Testis (tissue), 3 donors: ENCODE data around the gene CHTF18. TPM values are rescaled to one million over a fixed set of nuclear protein-coding genes. Genes with fewer than 3 reads are reported as not detected.

Experiments used
- DNase-seq: peaks from one replicate; pipeline ENCODE4 v3.0.0-alpha.2; 2019
- H3K27ac ChIP-seq, 2 donors: fragments of 200-600 bp; sonication (generic); one replicate each; pipeline ENCODE4 v1.5.1; 2019
- H3K27me3 ChIP-seq: fragments of 200-600 bp; sonication (generic); one replicate; pipeline ENCODE4 v1.5.1; 2019
- H3K36me3 ChIP-seq: fragments of 200-600 bp; sonication (generic); one replicate; pipeline ENCODE4 v1.5.1; 2017; ENCODE audit warnings: low read depth; ENCODE audit errors: missing control alignments
- H3K4me1 ChIP-seq: fragments of 200-600 bp; sonication (generic); one replicate; pipeline ENCODE4 v1.5.1; 2019
- H3K4me3 ChIP-seq, 2 donors: fragments of 200-600 bp; sonication (generic); one replicate each; pipeline ENCODE4 v1.5.1; 2017 to 2019
- H3K9me3 ChIP-seq: fragments of 200-600 bp; sonication (generic); one replicate; pipeline ENCODE4 v1.5.1; 2017
- POLR2A ChIP-seq: fragments of 450-650 bp; IDR thresholded peaks from one replicate; pipeline ENCODE4 v1.6.1; 2017; ENCODE audit warnings: antibody characterized with exemption, mild to moderate bottlenecking, moderate library complexity
- WGBS, 2 donors: methylation state at CpG; one replicate each; pipeline ENCODE4 v1.1.5; 2018; 5-methylcytosine and 5-hydroxymethylcytosine counted together
- intact Hi-C: fragments of 100-400 bp; cut with DNase I; formaldehyde crosslinking; loops from one replicate; pipeline ENCODE4 v1.15.1; 2023; ENCODE audit warnings: low total_unique reads
- polyA plus RNA-seq: library from polyadenylated mRNA; stranded (reverse); fragments of 350-450 nt; fragmentation: Illumina TruSeq; extraction: RNeasy Lipid Tissue Mini Kit (QIAGEN cat#74804); gene quantifications from one replicate; pipeline ENCODE4 v1.2.3, GENCODE V29; 2014; ENCODE audit warnings: low read depth, low replicate concordance; ENCODE audit not compliant: insufficient read depth
- total RNA-seq, 2 donors: library from RNA; depleted of rRNA; stranded (reverse); fragments of >200 nt; gene quantifications; one replicate each; pipeline ENCODE4 v1.2.3, GENCODE V29; 2016
- TF ChIP-seq, protein P1 (sequence below), 3 experiments: fragments of 450-650 bp in 2 of 3; fragments of 200-600 bp in 1 of 3; sonication (generic) in 1 of 3; IDR thresholded peaks; one replicate each; pipeline ENCODE4 v1.5.1; 2016 to 2019; ENCODE audit warnings: antibody characterized with exemption in 3 of 3, mild to moderate bottlenecking in 2 of 3, moderate library complexity in 1 of 3

CHTF18 gene
- total and polyA plus RNA-seq, 3 donors from 2014 or later: 32.5 to 95.0 (median 90.6) TPM

GRCh38 chr16:794091-794822, 5.8 kb downstream of the CHTF18 start:
- H3K36me3 ChIP-seq: no peaks in the 10 kb centered on the region

DNA sequence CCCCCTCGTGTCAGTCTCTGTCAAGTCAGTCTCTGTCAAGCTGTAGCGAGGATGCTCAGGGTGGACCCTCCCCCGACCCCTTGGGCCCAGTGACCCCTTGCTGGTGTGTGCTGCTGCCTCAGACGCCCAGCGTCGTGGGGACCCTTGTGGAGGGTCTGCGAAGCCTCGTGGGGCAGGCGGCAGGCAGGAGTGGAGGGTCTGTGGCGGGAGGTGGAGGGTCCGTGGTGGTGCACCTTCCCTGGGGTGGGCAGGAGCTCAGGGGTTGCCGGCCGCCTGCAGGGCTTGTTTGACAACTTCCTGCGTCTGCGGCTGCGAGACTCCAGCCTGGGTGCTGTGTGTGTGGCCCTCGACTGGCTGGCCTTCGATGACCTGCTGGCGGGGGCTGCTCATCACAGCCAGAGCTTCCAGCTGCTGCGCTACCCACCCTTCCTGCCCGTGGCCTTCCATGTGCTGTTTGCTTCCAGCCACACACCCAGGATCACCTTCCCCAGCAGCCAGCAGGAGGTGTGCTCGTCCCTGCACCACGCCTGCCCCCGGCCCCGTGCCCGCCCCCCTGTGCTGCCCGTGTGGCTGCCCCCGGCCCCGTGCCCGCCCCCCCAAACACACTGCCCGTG, 6.5 kb downstream of the CHTF18 start:
- WGBS, 2 donors: 80 to 94% methylated on average over 15 to 17 of the region's 31 CpGs
- Histone ChIP-seq H3K27ac (no peak overlapping the region), H3K4me1 (no peaks in the 10 kb centered on the region), H3K36me3 (no peaks in the 10 kb centered on the region), H3K4me3 (no peak overlapping the region), H3K27me3 (no peaks in the 10 kb centered on the region), H3K9me3 (no peaks in the 10 kb centered on the region)
- intact Hi-C loops: no loop called here
- TF ChIP-seq POLR2A: no peak
- TF ChIP-seq, protein P1, sequence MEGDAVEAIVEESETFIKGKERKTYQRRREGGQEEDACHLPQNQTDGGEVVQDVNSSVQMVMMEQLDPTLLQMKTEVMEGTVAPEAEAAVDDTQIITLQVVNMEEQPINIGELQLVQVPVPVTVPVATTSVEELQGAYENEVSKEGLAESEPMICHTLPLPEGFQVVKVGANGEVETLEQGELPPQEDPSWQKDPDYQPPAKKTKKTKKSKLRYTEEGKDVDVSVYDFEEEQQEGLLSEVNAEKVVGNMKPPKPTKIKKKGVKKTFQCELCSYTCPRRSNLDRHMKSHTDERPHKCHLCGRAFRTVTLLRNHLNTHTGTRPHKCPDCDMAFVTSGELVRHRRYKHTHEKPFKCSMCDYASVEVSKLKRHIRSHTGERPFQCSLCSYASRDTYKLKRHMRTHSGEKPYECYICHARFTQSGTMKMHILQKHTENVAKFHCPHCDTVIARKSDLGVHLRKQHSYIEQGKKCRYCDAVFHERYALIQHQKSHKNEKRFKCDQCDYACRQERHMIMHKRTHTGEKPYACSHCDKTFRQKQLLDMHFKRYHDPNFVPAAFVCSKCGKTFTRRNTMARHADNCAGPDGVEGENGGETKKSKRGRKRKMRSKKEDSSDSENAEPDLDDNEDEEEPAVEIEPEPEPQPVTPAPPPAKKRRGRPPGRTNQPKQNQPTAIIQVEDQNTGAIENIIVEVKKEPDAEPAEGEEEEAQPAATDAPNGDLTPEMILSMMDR (IDR thresholded peaks at IDR 0.05): no peak
- no peak for DNase-seq

More at GRCh38 chr16:794091-794822, 5.8 kb downstream of the CHTF18 start:
- intact Hi-C loops: no loop called here
- Histone ChIP-seq H3K27me3 (no peaks in the 10 kb centered on the region), H3K9me3 (no peaks in the 10 kb centered on the region), H3K4me3 (no peak overlapping the region), H3K27ac (no peak overlapping the region), H3K4me1 (peaks cover under 1% of the 10 kb centered on the region)
- TF ChIP-seq, protein P1 (IDR thresholded peaks at IDR 0.05): no peak
- TF ChIP-seq POLR2A: no peak
- DNase-seq: no peak
- 91 to 99% methylated on average over 25 to 40 of the region's 40 CpGs for WGBS, 2 donors

GRCh38 chr16:795580-796229, 7.3 kb downstream of the CHTF18 start:
- no peaks in the 10 kb centered on the region for H3K27me3 ChIP-seq
- no peaks in the 10 kb centered on the region for H3K9me3 ChIP-seq
- no peak overlapping the region for H3K27ac ChIP-seq
- TF ChIP-seq POLR2A: no peak
- TF ChIP-seq, protein P1 (IDR thresholded peaks at IDR 0.05): no peak
- no peaks in the 10 kb centered on the region for H3K36me3 ChIP-seq
- 91 to 93% methylated on average over 5 to 31 of the region's 33 CpGs for WGBS, 2 donors
- intact Hi-C loops: no loop called here
- H3K4me1 ChIP-seq: peaks cover 4% of the 10 kb centered on the region
- DNase-seq: no peak
- no peak overlapping the region for H3K4me3 ChIP-seq

- no peaks in the 10 kb centered on the region for H3K9me3 ChIP-seq
- intact Hi-C loops: no loop called here
- H3K4me1 ChIP-seq: peaks cover 4% of the 10 kb centered on the region
- no peak for DNase-seq
- TF ChIP-seq POLR2A: no peak
- TF ChIP-seq, protein P1 (IDR thresholded peaks at IDR 0.05): no peak
- no peaks in the 10 kb centered on the region for H3K27me3 ChIP-seq
- no peak overlapping the region for H3K27ac ChIP-seq
- WGBS, 2 donors: 95 to 97% methylated on average over 12 to 38 of the region's 38 CpGs
- H3K4me3 ChIP-seq: no peak overlapping the region
- H3K36me3 ChIP-seq: no peaks in the 10 kb centered on the region
Measured at GRCh38 chr16:796296-797119, 8.1 kb downstream of the CHTF18 start.
